Left renal pelvis (tissue), 4 donors: Measurements from ENCODE around the gene CEP57L1. TPM values are rescaled to one million over a fixed set of nuclear protein-coding genes. Genes with fewer than 3 reads are reported as not detected.

Experiments
- polyA plus RNA-seq, 4 donors: library from polyadenylated mRNA; unstranded; fragments of 120-200 nt; gene quantifications; one replicate each; pipeline ENCODE4 v1.2.1, GENCODE V29; 2013; ENCODE audit not compliant: insufficient read length in 4 of 4

CEP57L1 gene
- polyA plus RNA-seq, 4 donors, result 22.1 to 32.1 (median 24.0) TPM

Other genes with a start within 250 kb of the CEP57L1 start
- gene ARMC2, start 247.1 kb upstream of the CEP57L1 start, polyA plus RNA-seq, result 10 to 100 TPM; 11.4 to 15.0 (median 13.0) TPM
- gene SESN1, start 661 bp upstream of the CEP57L1 start, polyA plus RNA-seq, result 10 to 100 TPM; 25.0 to 31.1 (median 27.5) TPM